Measurements from ENCODE around the gene INSC.

DNA sequence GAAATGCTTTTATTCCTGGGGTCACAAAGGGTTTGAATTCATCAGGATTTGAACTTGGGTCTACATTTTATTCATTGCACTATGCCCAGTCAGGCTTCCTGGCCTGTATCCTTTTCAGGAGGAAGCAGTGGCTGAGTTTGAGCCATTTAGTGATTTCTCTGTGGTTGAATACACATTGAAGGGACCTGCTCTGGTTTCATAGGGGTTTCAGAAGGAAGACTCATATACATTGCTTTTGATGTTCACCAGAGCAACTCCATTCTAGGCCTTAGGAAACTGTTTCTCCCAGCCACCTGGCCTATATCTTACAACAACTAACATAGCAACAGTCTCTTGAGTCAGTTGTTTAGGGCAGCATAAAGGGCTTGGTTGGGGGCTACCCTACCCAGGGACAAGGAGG is 165.7 kb downstream of the INSC start:
- TF ChIP-seq, protein P1, sequence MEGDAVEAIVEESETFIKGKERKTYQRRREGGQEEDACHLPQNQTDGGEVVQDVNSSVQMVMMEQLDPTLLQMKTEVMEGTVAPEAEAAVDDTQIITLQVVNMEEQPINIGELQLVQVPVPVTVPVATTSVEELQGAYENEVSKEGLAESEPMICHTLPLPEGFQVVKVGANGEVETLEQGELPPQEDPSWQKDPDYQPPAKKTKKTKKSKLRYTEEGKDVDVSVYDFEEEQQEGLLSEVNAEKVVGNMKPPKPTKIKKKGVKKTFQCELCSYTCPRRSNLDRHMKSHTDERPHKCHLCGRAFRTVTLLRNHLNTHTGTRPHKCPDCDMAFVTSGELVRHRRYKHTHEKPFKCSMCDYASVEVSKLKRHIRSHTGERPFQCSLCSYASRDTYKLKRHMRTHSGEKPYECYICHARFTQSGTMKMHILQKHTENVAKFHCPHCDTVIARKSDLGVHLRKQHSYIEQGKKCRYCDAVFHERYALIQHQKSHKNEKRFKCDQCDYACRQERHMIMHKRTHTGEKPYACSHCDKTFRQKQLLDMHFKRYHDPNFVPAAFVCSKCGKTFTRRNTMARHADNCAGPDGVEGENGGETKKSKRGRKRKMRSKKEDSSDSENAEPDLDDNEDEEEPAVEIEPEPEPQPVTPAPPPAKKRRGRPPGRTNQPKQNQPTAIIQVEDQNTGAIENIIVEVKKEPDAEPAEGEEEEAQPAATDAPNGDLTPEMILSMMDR (IDR thresholded peaks at IDR 0.05), result no peak
- no peak for TF ChIP-seq POLR2A (IDR thresholded peaks at IDR 0.05)
- no peak for TF ChIP-seq EP300 (IDR thresholded peaks at IDR 0.05)

All from tibial nerve (tissue), 4 donors.